ENCODE results near the gene ACTMAP.
"Not testable (repeated sequence)": the region's sequence is repeated elsewhere in the genome, so short reads cannot be mapped to it uniquely, and the experiment has no call there.

ACTMAP gene

GRCh38 chr19:40742477-40742876 lies 7.8 kb downstream of the ACTMAP start:
- DNase-seq, result no peak

- DNase-seq, result no peak
Measured at GRCh38 chr19:40741527-40742390, 8.5 kb downstream of the ACTMAP start.

- DNase-seq, result no peak
Measured at GRCh38 chr19:40740747-40741146, 9.5 kb downstream of the ACTMAP start.

GRCh38 chr19:40739871-40740703 lies 10.2 kb downstream of the ACTMAP start:
- DNase-seq, result no peak

GRCh38 chr19:40739030-40739839 lies 11.0 kb downstream of the ACTMAP start:
- no peak for DNase-seq

GRCh38 chr19:40737102-40737644 lies 13.1 kb downstream of the ACTMAP start:
- DNase-seq, result no peak

GRCh38 chr19:40736661-40737060 lies 13.6 kb downstream of the ACTMAP start:
- no peak for DNase-seq

GRCh38 chr19:40735013-40735771 lies 15.1 kb downstream of the ACTMAP start:
- DNase-seq, result no peak

- DNase-seq, result no peak
Measured at GRCh38 chr19:40733149-40733548, 17.1 kb downstream of the ACTMAP start.

- not testable (repeated sequence) for DNase-seq
Measured at GRCh38 chr19:40732304-40732703, 18.0 kb downstream of the ACTMAP start.

GRCh38 chr19:40730065-40730464 lies 20.2 kb downstream of the ACTMAP start:
- not testable (repeated sequence) for DNase-seq

GRCh38 chr19:40726279-40726678 lies 24.0 kb downstream of the ACTMAP start:
- no peak for DNase-seq

GRCh38 chr19:40724855-40725254 lies 25.4 kb downstream of the ACTMAP start:
- no peak for DNase-seq

- DNase-seq, result no peak
Measured at GRCh38 chr19:40724315-40724714, 26.0 kb downstream of the ACTMAP start.

GRCh38 chr19:40723661-40724254 lies 26.5 kb downstream of the ACTMAP start:
- DNase-seq, result no peak

- DNase-seq, result no peak
Measured at GRCh38 chr19:40721936-40722661, 28.2 kb downstream of the ACTMAP start.

- DNase-seq, result no peak
Measured at GRCh38 chr19:40721140-40721486, 29.2 kb downstream of the ACTMAP start.

- DNase-seq, result no peak
Measured at GRCh38 chr19:40719414-40719894, 30.8 kb downstream of the ACTMAP start.

GRCh38 chr19:40718774-40719391 lies 31.4 kb downstream of the ACTMAP start:
- no peak for DNase-seq
